Muscle layer of colon (tissue), 2 donors: Measurements from ENCODE around the gene PPP6R1.

ENCODE experiments used
- H3K27ac ChIP-seq: one replicate; pipeline ENCODE4 v1.7.0; 2013; ENCODE audit warnings: low read depth, mild to moderate bottlenecking, low read length, moderate library complexity
- H3K27me3 ChIP-seq, 2 donors: one replicate each; pipeline ENCODE4 v1.7.0; 2013; ENCODE audit warnings: low read length in 2 of 2, mild to moderate bottlenecking in 2 of 2; ENCODE audit not compliant: insufficient read depth in 2 of 2, control insufficient read depth in 1 of 2
- H3K36me3 ChIP-seq: one replicate; pipeline ENCODE4 v1.7.0; 2013; ENCODE audit warnings: mild to moderate bottlenecking, low read length; ENCODE audit not compliant: insufficient read depth
- H3K4me1 ChIP-seq: one replicate; pipeline ENCODE4 v1.7.0; 2013; ENCODE audit warnings: mild to moderate bottlenecking, low read length; ENCODE audit not compliant: insufficient read depth
- H3K4me3 ChIP-seq, 2 donors: one replicate each; pipeline ENCODE4 v1.7.0; 2013; ENCODE audit warnings: low read length in 2 of 2, low read depth in 1 of 2, mild to moderate bottlenecking in 1 of 2, moderate library complexity in 1 of 2
- H3K9ac ChIP-seq: one replicate; pipeline ENCODE4 v1.7.0; 2013; ENCODE audit warnings: low read length
- H3K9me3 ChIP-seq: one replicate; pipeline ENCODE4 v1.7.0; 2013; ENCODE audit warnings: mild to moderate bottlenecking, low read length
- donor health status: abdominal sarcoma.
- donor health status: Adenocarcinoma of cecum.

Gene PPP6R1, protein sequence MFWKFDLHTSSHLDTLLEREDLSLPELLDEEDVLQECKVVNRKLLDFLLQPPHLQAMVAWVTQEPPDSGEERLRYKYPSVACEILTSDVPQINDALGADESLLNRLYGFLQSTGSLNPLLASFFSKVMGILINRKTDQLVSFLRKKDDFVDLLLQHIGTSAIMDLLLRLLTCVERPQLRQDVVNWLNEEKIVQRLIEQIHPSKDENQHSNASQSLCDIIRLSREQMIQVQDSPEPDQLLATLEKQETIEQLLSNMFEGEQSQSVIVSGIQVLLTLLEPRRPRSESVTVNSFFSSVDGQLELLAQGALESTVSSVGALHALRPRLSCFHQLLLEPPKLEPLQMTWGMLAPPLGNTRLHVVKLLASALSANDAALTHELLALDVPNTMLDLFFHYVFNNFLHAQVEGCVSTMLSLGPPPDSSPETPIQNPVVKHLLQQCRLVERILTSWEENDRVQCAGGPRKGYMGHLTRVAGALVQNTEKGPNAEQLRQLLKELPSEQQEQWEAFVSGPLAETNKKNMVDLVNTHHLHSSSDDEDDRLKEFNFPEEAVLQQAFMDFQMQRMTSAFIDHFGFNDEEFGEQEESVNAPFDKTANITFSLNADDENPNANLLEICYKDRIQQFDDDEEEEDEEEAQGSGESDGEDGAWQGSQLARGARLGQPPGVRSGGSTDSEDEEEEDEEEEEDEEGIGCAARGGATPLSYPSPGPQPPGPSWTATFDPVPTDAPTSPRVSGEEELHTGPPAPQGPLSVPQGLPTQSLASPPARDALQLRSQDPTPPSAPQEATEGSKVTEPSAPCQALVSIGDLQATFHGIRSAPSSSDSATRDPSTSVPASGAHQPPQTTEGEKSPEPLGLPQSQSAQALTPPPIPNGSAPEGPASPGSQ

DNA sequence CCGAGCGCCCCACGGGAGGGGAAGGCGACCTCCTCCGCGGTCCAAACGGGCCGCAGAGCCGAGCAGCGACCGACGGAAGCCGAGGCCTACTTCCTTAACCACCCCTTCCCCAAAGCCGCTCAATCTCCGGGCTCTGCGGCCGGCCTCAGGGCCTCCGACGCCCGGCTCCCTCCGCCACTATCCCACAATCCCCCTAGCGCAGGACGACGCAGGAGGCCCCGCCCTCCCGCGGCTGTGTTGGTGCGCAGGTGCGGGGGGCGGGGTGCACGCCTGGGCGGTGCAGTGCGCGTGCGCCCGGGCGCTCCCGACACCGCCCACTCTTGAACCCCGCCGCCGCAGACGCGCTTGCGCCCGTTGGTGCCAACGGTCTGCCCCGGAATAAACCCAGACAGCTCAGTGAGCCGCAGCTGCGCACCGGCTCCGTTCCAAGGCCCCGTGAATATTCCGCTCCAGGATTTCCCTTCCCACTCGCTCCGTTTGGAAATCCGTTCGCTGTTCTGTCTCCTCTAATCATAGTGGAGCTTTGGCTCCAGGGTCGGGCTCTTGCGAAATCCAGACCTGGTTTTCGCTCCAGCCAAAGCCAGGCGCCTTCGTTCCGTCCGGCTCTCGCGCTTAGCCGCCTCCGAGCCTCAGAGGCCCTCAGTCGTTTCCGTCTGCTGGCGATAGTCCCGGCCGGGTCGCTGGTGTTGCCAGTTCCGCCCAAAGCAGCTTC lies at the start of gene PPP6R1:
Gene PPP6R1 (minus strand): TSS at position 190 of the 712 bp plus-strand sequence. CDS start 11,914 bp downstream, outside the sequence.
- Histone ChIP-seq H3K27ac (peak within 1 kb of the TSS; percentile 94), H3K4me1 (peaks cover 44% of the 10 kb centered on the region), H3K9ac (peak within 1 kb of the TSS; percentile 75), H3K4me3 (peak within 1 kb of the TSS; percentile 88 to 97), H3K36me3 (no peaks in the 10 kb centered on the region), H3K27me3 (no peaks in the 10 kb centered on the region), H3K9me3 (no peaks in the 10 kb centered on the region)

DNA sequence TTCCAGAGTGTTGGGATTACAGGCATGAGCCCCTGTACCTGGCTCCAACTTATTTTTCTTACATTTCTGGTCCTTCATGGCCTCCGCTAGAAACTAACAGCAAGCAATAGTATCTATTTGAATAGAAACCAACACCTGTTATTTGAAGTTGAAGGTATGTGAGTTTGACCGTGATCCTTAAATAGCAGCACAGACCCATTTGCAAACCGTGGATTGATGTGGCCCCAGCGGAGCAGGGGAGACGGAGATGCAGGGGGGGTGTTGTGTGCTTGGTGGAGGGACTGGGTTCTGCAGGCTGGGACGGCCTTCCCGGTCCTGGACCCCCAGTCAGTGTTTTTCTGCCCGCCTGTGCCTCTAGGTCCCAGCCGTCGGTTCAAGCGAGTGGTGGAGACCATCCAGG lies 49.5 kb upstream of the PPP6R1 start:
- Histone ChIP-seq H3K4me3 (no peak overlapping the region), H3K27me3 (no peaks in the 10 kb centered on the region), H3K4me1 (no peaks in the 10 kb centered on the region), H3K36me3 (peaks cover 33% of the 10 kb centered on the region), H3K27ac (no peak overlapping the region), H3K9me3 (no peaks in the 10 kb centered on the region), H3K9ac (no peak overlapping the region)

DNA sequence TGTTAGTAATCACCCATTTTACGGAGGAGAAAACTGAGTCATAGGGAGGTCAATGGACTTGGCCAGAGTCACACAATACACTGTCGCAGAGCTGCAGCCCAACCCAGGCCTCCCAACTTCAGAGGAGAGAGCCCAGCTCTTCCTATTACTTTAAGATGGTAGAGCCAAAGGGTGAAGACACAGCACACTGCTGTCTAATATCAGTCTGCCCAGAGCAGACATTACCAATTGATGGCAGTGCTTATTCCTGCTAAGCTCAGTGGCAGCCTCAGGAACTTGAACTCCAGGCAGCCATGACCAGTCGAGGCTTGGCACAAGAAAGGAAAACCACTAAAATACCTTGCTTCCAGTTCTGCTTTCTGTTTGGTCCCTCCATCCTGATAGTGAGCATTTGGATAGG lies 47.9 kb upstream of the PPP6R1 start:
- Histone ChIP-seq H3K4me3 (no peak overlapping the region), H3K9ac (no peak overlapping the region), H3K4me1 (peaks cover 4% of the 10 kb centered on the region), H3K27me3 (no peaks in the 10 kb centered on the region), H3K9me3 (no peaks in the 10 kb centered on the region), H3K36me3 (peaks cover 41% of the 10 kb centered on the region), H3K27ac (no peak overlapping the region)

DNA sequence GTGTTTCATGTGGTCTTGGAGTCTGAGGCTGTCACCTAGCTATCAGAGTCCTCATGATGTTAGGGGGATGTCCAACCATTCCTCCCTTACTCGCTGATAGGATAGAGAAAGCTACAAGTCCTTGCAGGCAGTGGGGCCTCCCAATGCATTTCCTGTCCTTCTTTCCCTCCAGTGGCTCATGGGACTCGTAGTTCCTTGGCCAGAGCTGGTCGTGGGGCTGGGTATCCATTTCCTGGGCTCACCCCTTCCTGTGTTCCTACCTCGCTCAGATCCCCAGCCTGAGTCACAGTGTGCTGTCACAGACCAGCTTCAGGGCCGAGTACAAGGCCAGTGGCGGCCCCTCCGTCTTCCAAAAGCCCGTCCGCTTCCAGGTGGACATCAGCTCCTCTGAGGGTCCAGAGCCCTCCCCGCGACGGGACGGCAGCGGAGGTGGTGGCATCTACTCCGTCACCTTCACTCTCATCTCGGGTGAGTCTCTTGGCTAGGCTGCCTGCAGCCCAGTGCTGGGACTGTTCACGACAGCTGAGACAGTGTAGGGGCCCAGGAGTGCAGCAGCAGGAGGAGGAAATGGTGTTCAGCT lies 47.3 kb upstream of the PPP6R1 start:
- peaks cover 9% of the 10 kb centered on the region for H3K4me1 ChIP-seq

DNA sequence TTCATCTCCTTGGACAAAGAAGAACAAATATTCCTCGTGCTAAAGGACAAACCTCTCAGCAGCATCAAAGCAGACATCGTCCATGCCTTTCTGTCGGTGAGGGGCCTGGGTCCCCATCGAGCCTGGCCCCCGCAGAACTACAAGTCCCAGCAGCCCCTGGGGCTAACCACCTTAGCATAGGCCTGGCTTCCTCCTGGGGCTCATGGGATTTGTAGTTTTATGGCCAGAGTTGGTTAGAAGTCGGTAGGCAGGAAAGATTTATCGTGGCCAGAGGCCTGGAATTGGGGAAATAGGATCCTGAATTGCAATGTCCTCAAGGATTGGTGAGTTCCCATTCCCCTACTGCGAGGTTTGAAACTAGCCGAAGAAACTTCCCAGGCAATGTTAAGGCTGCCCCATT lies 46.7 kb upstream of the PPP6R1 start:
- Histone ChIP-seq H3K4me3 (no peak overlapping the region), H3K9ac (no peak overlapping the region), H3K36me3 (peaks cover 41% of the 10 kb centered on the region), H3K27ac (no peak overlapping the region), H3K4me1 (peaks cover 9% of the 10 kb centered on the region), H3K27me3 (no peaks in the 10 kb centered on the region), H3K9me3 (no peaks in the 10 kb centered on the region)

More for the DNA sequence above, 47.3 kb upstream of the PPP6R1 start:
- H3K4me3 ChIP-seq, result no peak overlapping the region
- H3K9me3 ChIP-seq, result no peaks in the 10 kb centered on the region
- H3K27ac ChIP-seq, result no peak overlapping the region
- peaks cover 41% of the 10 kb centered on the region for H3K36me3 ChIP-seq
- no peaks in the 10 kb centered on the region for H3K27me3 ChIP-seq
- no peak overlapping the region for H3K9ac ChIP-seq

DNA sequence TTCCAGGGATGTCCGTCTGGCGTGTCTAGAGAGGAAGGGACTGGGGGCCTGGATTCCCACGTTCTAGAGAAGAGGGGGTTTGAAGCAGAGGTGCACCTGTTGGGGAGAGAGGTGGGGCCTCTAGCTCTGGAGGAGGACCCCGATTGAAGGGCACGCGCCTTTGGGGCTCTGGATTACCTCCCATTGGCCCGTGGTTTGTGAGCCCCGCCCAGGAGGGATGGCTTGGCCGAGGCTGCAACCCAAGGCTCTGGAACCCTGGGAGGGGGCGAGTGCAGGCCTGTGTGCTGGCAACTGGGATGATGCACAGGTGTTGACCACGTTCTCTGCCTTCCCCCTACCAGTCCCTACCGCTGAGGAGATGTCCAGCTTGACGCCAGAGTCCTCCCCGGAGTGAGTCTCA lies 46.2 kb upstream of the PPP6R1 start:
- peaks cover 9% of the 10 kb centered on the region for H3K4me1 ChIP-seq
- H3K9me3 ChIP-seq, result no peaks in the 10 kb centered on the region
- H3K27ac ChIP-seq, result no peak overlapping the region
- peaks cover 41% of the 10 kb centered on the region for H3K36me3 ChIP-seq
- no peaks in the 10 kb centered on the region for H3K27me3 ChIP-seq
- no peak overlapping the region for H3K9ac ChIP-seq
- no peak overlapping the region for H3K4me3 ChIP-seq

DNA sequence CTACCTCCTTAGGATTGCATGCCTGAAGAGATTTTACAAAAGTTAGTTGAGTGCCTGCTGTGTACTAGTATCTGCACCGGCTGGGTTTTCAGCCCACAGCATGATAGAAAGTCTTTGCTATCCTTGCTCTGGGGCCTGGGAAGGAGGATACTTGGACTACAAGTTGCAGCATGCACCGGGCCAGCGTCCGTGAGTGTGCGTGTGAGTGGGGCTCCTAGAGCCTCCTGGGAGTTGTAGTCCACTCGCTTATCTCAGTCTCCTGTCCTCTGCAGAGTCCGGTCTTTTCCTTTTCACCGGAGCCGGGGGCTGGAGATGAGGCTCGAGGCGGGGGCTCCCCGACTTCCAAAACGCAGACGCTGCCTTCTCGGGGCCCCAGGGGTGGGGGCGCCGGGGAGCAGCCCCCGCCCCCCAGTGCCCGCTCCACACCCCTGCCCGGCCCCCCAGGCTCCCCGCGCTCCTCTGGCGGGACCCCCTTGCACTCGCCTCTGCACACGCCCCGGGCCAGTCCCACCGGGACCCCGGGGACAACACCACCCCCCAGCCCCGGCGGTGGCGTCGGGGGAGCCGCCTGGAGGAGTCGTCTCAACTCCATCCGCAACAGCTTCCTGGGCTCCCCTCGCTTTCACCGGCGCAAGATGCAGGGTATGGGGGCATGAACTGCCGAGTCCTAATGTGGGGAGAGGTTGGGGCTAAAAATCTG lies 45.6 kb upstream of the PPP6R1 start:
- H3K36me3 ChIP-seq, result peaks cover 36% of the 10 kb centered on the region
- peaks cover 9% of the 10 kb centered on the region for H3K4me1 ChIP-seq
- no peak overlapping the region for H3K4me3 ChIP-seq
- H3K9ac ChIP-seq, result no peak overlapping the region
- no peak overlapping the region for H3K27ac ChIP-seq
- H3K27me3 ChIP-seq, result no peaks in the 10 kb centered on the region
- H3K9me3 ChIP-seq, result no peaks in the 10 kb centered on the region

DNA sequence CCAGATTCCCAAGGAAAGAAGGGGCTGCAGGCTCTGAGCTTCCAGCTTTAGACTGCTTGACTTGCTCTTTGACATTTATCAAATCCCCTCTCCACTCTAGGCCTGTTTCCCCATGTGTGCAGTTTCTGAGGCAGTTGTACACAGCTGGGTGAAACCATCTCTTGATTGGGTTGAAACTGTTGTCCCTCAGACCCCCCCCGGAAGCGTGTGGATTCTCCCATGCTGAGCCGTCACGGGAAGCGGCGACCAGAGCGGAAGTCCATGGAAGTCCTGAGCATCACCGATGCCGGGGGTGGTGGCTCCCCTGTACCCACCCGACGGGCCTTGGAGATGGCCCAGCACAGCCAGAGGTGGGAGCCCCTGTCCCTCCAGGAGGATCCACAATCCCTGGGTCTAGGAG lies 44.7 kb upstream of the PPP6R1 start:
- Histone ChIP-seq H3K4me3 (no peak overlapping the region), H3K9ac (no peak overlapping the region), H3K27ac (no peak overlapping the region), H3K36me3 (peaks cover 29% of the 10 kb centered on the region), H3K9me3 (no peaks in the 10 kb centered on the region), H3K4me1 (peaks cover 9% of the 10 kb centered on the region), H3K27me3 (no peaks in the 10 kb centered on the region)

DNA sequence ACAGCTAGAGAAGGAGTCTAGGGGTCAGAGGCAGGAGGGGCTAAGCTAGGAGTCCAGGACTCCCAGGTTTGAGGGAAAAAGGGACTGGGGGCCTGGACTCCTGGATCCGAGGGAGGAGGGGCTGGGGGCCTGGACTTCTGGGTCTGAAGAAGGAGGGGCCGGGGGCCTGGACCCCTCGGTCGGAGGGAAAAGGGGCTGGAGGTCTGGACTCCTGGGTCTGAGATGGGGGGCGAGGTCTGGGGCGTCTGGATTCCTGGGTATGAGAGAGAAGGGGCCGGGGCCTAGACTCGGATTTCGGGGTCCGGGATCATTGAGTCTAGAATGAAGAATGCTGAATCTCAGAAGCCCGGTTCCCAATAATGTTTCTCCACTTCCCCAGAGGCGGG lies 43.5 kb upstream of the PPP6R1 start:
- H3K9me3 ChIP-seq, result no peaks in the 10 kb centered on the region
- H3K4me1 ChIP-seq, result peaks cover 9% of the 10 kb centered on the region
- H3K27ac ChIP-seq, result no peak overlapping the region
- peak overlapping the region; percentile 10 to 47 for H3K4me3 ChIP-seq
- H3K27me3 ChIP-seq, result no peaks in the 10 kb centered on the region
- no peak overlapping the region for H3K9ac ChIP-seq
- peaks cover 29% of the 10 kb centered on the region for H3K36me3 ChIP-seq

DNA sequence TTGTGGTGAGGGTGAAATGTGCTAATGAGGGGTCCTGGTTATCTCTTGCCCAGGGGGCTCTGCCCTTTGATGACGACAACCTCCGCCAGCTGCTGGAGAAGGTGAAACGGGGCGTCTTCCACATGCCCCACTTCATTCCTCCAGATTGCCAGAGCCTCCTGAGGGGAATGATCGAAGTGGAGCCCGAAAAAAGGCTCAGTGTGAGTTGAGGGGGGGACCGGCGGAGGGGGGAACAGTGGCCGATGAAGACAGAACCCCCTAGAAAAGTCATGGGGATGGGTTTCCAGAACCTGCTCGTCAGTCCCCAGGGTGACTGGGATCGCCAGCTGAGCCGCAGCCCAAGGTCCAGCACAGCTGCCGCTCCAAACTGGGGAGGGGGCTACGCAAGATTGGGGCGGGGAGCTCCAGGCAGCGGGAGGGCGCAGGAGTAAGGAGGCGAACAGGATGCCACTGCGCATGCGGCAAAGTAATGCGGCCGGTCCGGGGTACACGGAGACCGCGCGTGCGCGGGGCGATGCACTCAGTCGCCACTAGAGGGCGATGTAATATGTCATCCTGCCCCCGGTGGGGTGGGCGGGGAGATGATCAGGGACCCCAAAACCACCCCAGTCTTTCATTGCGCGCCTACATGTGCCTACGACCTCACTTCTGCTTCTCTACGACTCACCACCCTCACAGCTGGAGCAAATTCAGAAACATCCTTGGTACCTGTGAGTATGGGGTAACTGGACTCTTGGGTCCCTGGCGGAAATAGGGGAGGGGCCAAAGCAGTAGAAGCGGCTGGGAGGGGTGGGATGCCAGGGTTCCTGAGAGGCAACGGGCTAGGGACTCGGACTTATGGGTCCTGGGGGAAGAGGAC lies 42.9 kb upstream of the PPP6R1 start:
- H3K4me3 ChIP-seq, result peak overlapping the region; percentile 10 to 47
- H3K4me1 ChIP-seq, result peaks cover 9% of the 10 kb centered on the region
- no peak overlapping the region for H3K27ac ChIP-seq
- H3K36me3 ChIP-seq, result peaks cover 24% of the 10 kb centered on the region
- H3K9ac ChIP-seq, result no peak overlapping the region
- no peaks in the 10 kb centered on the region for H3K9me3 ChIP-seq
- H3K27me3 ChIP-seq, result no peaks in the 10 kb centered on the region
